Uterus (tissue), 4 donors: ENCODE results near the gene ST6GALNAC4. TPM values are rescaled to one million over a fixed set of nuclear protein-coding genes. Genes with fewer than 3 reads are reported as not detected.

Source experiments
- DNase-seq, 2 donors: peaks; one replicate each; pipeline ENCODE4 v3.0.0-alpha.2; 2019 to 2020
- H3K27ac ChIP-seq, 2 donors: fragments of 200-600 bp; sonication (generic); 1 replicate in 1 of 2; 2 replicates in 1 of 2; pipeline ENCODE4 v1.5.1; 2016 to 2018
- H3K27me3 ChIP-seq, 2 donors: fragments of 200-600 bp; sonication (generic); one replicate each; pipeline ENCODE4 v1.5.1; 2018 to 2019; ENCODE audit warnings: control low read depth in 1 of 2
- H3K36me3 ChIP-seq, 2 donors: fragments of 200-600 bp; sonication (generic); one replicate each; pipeline ENCODE4 v1.5.1; 2019; ENCODE audit warnings: control low read depth in 1 of 2
- H3K4me1 ChIP-seq, 2 donors: fragments of 200-600 bp; sonication (generic); one replicate each; pipeline ENCODE4 v1.5.1; 2018 to 2019; ENCODE audit warnings: control low read depth in 1 of 2
- H3K4me3 ChIP-seq, 2 donors: fragments of 200-600 bp; sonication (generic); 1 replicate in 1 of 2; 2 replicates in 1 of 2; pipeline ENCODE4 v1.5.1; 2018 to 2019; ENCODE audit warnings: mild to moderate bottlenecking in 1 of 2
- H3K9me3 ChIP-seq, 2 donors: fragments of 200-600 bp; sonication (generic); one replicate each; pipeline ENCODE4 v1.5.1; 2019; ENCODE audit warnings: control low read depth in 1 of 2
- POLR2A ChIP-seq, 2 donors: fragments of 450-650 bp; IDR thresholded peaks; one replicate each; pipeline ENCODE4 v1.6.1; 2016; ENCODE audit warnings: antibody characterized with exemption in 2 of 2, mild to moderate bottlenecking in 1 of 2, moderate library complexity in 1 of 2
- intact Hi-C: fragments of 100-400 bp; cut with DNase I; formaldehyde crosslinking; loops from one replicate; pipeline ENCODE4 v1.15.1; 2023; ENCODE audit warnings: low total_unique reads
- total RNA-seq, 4 donors: library from RNA; depleted of rRNA in 3 of 4; stranded (reverse); fragments of >200 nt in 3 of 4; gene quantifications; one replicate each; pipeline versions ENCODE4 v1.1.0 to v1.2.4, GENCODE V29; 2014 to 2023
- TF ChIP-seq, protein P1 (sequence below), 4 experiments: fragments of 200-600 bp in 2 of 4; fragments of 450-650 bp in 2 of 4; sonication (generic) in 2 of 4; IDR thresholded peaks; one replicate each; pipeline ENCODE4 v1.5.1; 2016 to 2019; ENCODE audit warnings: antibody characterized with exemption in 4 of 4, mild to moderate bottlenecking in 2 of 4, moderate library complexity in 1 of 4
- donor health status: DM: yes; HTN: yes; CAD: no.

ST6GALNAC4 gene
- total RNA-seq, 4 donors from 2014 or later, result 0.59 to 41.7 (median 20.7) TPM

DNA sequence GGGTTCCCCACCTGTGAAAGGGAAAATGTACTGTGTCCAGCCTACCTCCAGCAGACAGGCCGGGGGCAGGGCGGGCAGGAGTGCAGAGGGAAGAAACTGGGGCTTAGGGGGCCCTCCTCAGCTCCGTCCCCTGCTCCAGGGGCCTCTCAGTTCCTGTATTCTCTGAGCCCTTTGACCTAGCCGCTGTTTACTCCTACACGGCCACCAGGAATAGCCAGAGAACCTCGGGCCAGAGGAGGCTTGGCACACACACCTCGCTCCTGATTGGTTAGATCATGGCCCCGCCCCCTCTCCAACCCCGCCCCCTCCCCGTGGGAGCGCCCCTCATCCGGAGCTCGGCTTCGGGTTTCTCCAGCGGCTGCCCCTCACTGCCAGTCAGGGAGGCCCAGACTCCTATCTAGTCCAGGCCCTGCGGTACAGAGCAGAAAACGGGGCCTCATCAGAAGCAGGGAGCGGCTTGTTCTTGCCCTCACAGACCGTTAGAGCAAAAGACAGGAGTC is 19.6 kb downstream of the ST6GALNAC4 start:
- intact Hi-C loops, result no loop called here
- peak; percentile 91 to 94 for DNase-seq
- peaks cover 0 to 23% of the 10 kb centered on the region in 2 donors for H3K4me1 ChIP-seq
- peak overlapping the region; percentile 93 to 97 for H3K27ac ChIP-seq
- no peaks in the 10 kb centered on the region for H3K36me3 ChIP-seq
- H3K27me3 ChIP-seq, result no peaks in the 10 kb centered on the region
- TF ChIP-seq, protein P1, sequence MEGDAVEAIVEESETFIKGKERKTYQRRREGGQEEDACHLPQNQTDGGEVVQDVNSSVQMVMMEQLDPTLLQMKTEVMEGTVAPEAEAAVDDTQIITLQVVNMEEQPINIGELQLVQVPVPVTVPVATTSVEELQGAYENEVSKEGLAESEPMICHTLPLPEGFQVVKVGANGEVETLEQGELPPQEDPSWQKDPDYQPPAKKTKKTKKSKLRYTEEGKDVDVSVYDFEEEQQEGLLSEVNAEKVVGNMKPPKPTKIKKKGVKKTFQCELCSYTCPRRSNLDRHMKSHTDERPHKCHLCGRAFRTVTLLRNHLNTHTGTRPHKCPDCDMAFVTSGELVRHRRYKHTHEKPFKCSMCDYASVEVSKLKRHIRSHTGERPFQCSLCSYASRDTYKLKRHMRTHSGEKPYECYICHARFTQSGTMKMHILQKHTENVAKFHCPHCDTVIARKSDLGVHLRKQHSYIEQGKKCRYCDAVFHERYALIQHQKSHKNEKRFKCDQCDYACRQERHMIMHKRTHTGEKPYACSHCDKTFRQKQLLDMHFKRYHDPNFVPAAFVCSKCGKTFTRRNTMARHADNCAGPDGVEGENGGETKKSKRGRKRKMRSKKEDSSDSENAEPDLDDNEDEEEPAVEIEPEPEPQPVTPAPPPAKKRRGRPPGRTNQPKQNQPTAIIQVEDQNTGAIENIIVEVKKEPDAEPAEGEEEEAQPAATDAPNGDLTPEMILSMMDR (IDR thresholded peaks at IDR 0.05), result peak in 1 of 4 experiments; percentile 11
- TF ChIP-seq POLR2A (IDR thresholded peaks at IDR 0.05), result peak; percentile 39 to 50
- H3K4me3 ChIP-seq, result peak overlapping the region; percentile 72 to 79
- no peaks in the 10 kb centered on the region for H3K9me3 ChIP-seq

- Histone ChIP-seq H3K9me3 (no peaks in the 10 kb centered on the region), H3K27ac (peak overlapping the region; percentile 93 to 97), H3K4me3 (peak overlapping the region; percentile 72 to 79), H3K4me1 (peaks cover 0 to 23% of the 10 kb centered on the region in 2 donors), H3K36me3 (no peaks in the 10 kb centered on the region), H3K27me3 (no peaks in the 10 kb centered on the region)
- no peak for DNase-seq
- intact Hi-C loops, result no loop called here
- TF ChIP-seq, protein P1 (IDR thresholded peaks at IDR 0.05), result no peak
- no peak for TF ChIP-seq POLR2A (IDR thresholded peaks at IDR 0.05)
These were observed 20.2 kb downstream of the ST6GALNAC4 start for GRCh38 chr9:127896395-127897192.

- Histone ChIP-seq H3K4me1 (peaks cover 0 to 23% of the 10 kb centered on the region in 2 donors), H3K36me3 (no peaks in the 10 kb centered on the region), H3K27me3 (no peaks in the 10 kb centered on the region), H3K9me3 (no peaks in the 10 kb centered on the region), H3K4me3 (no peak overlapping the region), H3K27ac (peak overlapping the region; percentile 93 to 97)
- no peak for TF ChIP-seq POLR2A (IDR thresholded peaks at IDR 0.05)
- TF ChIP-seq, protein P1 (IDR thresholded peaks at IDR 0.05), result no peak
- DNase-seq, result no peak
- intact Hi-C loops, result no loop called here
These were observed 21.0 kb downstream of the ST6GALNAC4 start for GRCh38 chr9:127895811-127896210.

- DNase-seq, result no peak
- H3K36me3 ChIP-seq, result no peaks in the 10 kb centered on the region
- H3K4me3 ChIP-seq, result no peak overlapping the region
- no peaks in the 10 kb centered on the region for H3K27me3 ChIP-seq
- no peak overlapping the region for H3K27ac ChIP-seq
- no peak for TF ChIP-seq POLR2A (IDR thresholded peaks at IDR 0.05)
- TF ChIP-seq, protein P1 (IDR thresholded peaks at IDR 0.05), result no peak
- H3K9me3 ChIP-seq, result no peaks in the 10 kb centered on the region
- intact Hi-C loops, result no loop called here
- H3K4me1 ChIP-seq, result peaks cover 0 to 18% of the 10 kb centered on the region in 2 donors
These were observed 23.4 kb downstream of the ST6GALNAC4 start for GRCh38 chr9:127893392-127893791.

DNA sequence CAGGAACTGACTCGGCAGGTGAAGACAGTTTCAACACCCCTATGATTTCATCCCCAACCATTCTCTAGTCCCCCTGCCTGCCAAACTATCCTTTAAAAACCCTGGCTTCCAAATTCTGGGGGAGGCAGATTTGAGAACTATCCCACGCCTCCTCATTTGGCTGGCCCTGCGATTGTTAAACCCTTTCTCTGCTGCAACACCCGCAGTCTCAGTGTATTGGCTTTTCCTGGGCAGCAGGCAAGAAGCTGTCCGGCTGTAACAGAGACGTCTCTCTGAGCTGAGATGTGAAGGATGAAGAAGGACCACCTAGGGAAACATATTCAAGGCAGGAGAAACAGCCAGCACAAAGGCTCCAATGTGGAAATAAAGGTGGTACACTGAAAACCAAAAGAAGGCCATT is 24.0 kb downstream of the ST6GALNAC4 start:
- intact Hi-C loops, result no loop called here
- H3K27ac ChIP-seq, result no peak overlapping the region
- DNase-seq, result no peak
- H3K4me3 ChIP-seq, result no peak overlapping the region
- peaks cover 0 to 15% of the 10 kb centered on the region in 2 donors for H3K4me1 ChIP-seq
- H3K27me3 ChIP-seq, result no peaks in the 10 kb centered on the region
- no peak for TF ChIP-seq POLR2A (IDR thresholded peaks at IDR 0.05)
- TF ChIP-seq, protein P1 (IDR thresholded peaks at IDR 0.05), result no peak
- no peaks in the 10 kb centered on the region for H3K9me3 ChIP-seq
- no peaks in the 10 kb centered on the region for H3K36me3 ChIP-seq
